MCF 10A (cell line): ENCODE data around the gene OR5B17. TPM values are rescaled to one million over a fixed set of nuclear protein-coding genes. Genes with fewer than 3 reads are reported as not detected.

Experiments used
- BruUV-seq: library from RNA; stranded (reverse); fragments of 400-500 nt; replicated peaks from 2 replicates; lab custom pipeline; 2021; lab: Mats Ljungman, UMichigan
- CTCF ChIA-PET: fragments of 300-600 bp; sonication (Branson Sonifier 250); formaldehyde crosslinking; extraction: SDS; loops from one replicate; lab custom pipeline; 2021; ENCODE audit warnings: antibody characterized with exemption, inconsistent platforms; lab: Yijun Ruan, JAX
- POLR2A ChIA-PET: fragments of 300-600, 350-650 bp; sonication (Branson Sonifier 250); formaldehyde crosslinking; extraction: SDS; loops from one replicate; lab custom pipeline; 2020; ENCODE audit warnings: antibody characterized with exemption, inconsistent platforms; lab: Yijun Ruan, JAX
- DNase-seq: peaks from one replicate; pipeline ENCODE4 v3.0.0-alpha.2; 2018; ENCODE audit not compliant: unreplicated experiment
- H3K27ac Mint-ChIP-seq: one replicate; pipeline ENCODE4 v1.8.0; 2022; ENCODE audit warnings: mild to moderate bottlenecking, low read depth, mixed read lengths; ENCODE audit not compliant: unreplicated experiment
- H3K27me3 Mint-ChIP-seq: one replicate; pipeline ENCODE4 v1.8.0; 2022; ENCODE audit warnings: mixed read lengths; ENCODE audit not compliant: insufficient read depth, unreplicated experiment
- H3K36me3 Mint-ChIP-seq: one replicate; pipeline ENCODE4 v1.8.0; 2022; ENCODE audit warnings: mild to moderate bottlenecking, moderate library complexity, mixed read lengths; ENCODE audit not compliant: insufficient read depth, unreplicated experiment
- H3K4me1 Mint-ChIP-seq: one replicate; pipeline ENCODE4 v1.8.0; 2022; ENCODE audit warnings: mixed read lengths; ENCODE audit not compliant: insufficient read depth, unreplicated experiment
- H3K4me3 Mint-ChIP-seq: one replicate; pipeline ENCODE4 v1.8.0; 2022; ENCODE audit warnings: mild to moderate bottlenecking, moderate library complexity, mixed read lengths; ENCODE audit not compliant: unreplicated experiment
- H3K9me3 Mint-ChIP-seq: one replicate; pipeline ENCODE4 v1.8.0; 2022; ENCODE audit warnings: mixed read lengths; ENCODE audit not compliant: unreplicated experiment
- CTCF ChIP-seq: fragments of 200-600 bp; IDR thresholded peaks from one replicate; pipeline ENCODE4 v1.8.0; 2022; ENCODE audit warnings: antibody characterized with exemption, mild to moderate bottlenecking; ENCODE audit not compliant: unreplicated experiment
- intact Hi-C: fragments of 100-400 bp; cut with micrococcal nuclease; formaldehyde crosslinking; loops from 2 replicates; pipeline ENCODE4 v1.14.1; 2022
- total RNA-seq: library from RNA; stranded (reverse); gene quantifications from 2 replicates; pipeline ENCODE4 v1.2.3, GENCODE V29; 2022

Gene OR5B17
- total RNA-seq, 1 experiment from 2014 or later: not detected

- no peak for DNase-seq
- no peak overlapping the region for H3K27ac Mint-ChIP-seq
- ChIA-PET POLR2A (interaction anchor here (0.7 kb wide), 1 partner anchor 430 kb away, joined by 4 read pairs; no protein-coding TSS in a partner anchor), CTCF (no interaction called here)
- H3K9me3 Mint-ChIP-seq: no peaks in the 10 kb centered on the region
- TF ChIP-seq CTCF: no peak
- intact Hi-C loops: no loop called here
- no TSS peak for BruUV-seq
- no peaks in the 10 kb centered on the region for H3K36me3 Mint-ChIP-seq
- no peaks in the 10 kb centered on the region for H3K27me3 Mint-ChIP-seq
- H3K4me1 Mint-ChIP-seq: no peaks in the 10 kb centered on the region
- no peak overlapping the region for H3K4me3 Mint-ChIP-seq
Observed at GRCh38 chr11:58354727-58355126, 4.1 kb downstream of the OR5B17 start.

GRCh38 chr11:58345204-58345603 is 13.7 kb downstream of the OR5B17 start:
- CTCF ChIA-PET: no interaction called here
- intact Hi-C loops: no loop called here
- POLR2A ChIA-PET: no interaction called here
- TF ChIP-seq CTCF: no peak
- H3K36me3 Mint-ChIP-seq: peaks cover 5% of the 10 kb centered on the region
- H3K4me3 Mint-ChIP-seq: no peak overlapping the region
- BruUV-seq: no TSS peak
- H3K27ac Mint-ChIP-seq: no peak overlapping the region
- DNase-seq: no peak
- H3K4me1 Mint-ChIP-seq: no peaks in the 10 kb centered on the region
- no peaks in the 10 kb centered on the region for H3K27me3 Mint-ChIP-seq
- peaks cover 7% of the 10 kb centered on the region for H3K9me3 Mint-ChIP-seq

DNA sequence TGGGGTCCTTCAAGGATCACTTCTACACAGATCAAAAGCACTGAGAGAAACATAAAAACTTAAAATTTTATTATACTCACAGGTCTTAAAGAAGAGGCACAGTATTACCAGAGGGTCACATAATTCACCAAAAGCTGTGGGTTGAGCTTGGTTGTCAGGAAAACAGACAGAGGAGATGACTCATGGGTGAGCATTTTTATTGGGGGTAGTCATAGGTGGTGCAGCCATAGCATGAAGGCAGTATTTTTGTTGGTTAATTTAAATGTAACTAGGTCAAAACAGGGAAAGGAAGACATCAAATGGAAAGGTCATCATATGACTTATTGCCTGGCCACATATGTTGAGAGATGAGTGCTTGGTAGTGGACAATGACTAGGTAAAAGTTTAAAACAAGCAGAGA is 24.2 kb downstream of the OR5B17 start:
- CTCF ChIA-PET: interaction anchor here (0.6 kb wide), 1 partner anchor 1334 kb away, joined by 3 read pairs; the partner anchor contains the start of gene PATL1
- intact Hi-C loops: no loop called here
- Mint-ChIP-seq H3K36me3 (no peaks in the 10 kb centered on the region), H3K27ac (peak overlapping the region; percentile 55), H3K9me3 (peaks cover 23% of the 10 kb centered on the region), H3K4me3 (no peak overlapping the region), H3K4me1 (peaks cover 14% of the 10 kb centered on the region), H3K27me3 (no peaks in the 10 kb centered on the region)
- POLR2A ChIA-PET: interaction anchor here (0.6 kb wide), 1 partner anchor 347 kb away, joined by 3 read pairs; no protein-coding TSS in a partner anchor
- TF ChIP-seq CTCF: no peak
- peak; percentile 79 for DNase-seq
- no TSS peak for BruUV-seq

DNA sequence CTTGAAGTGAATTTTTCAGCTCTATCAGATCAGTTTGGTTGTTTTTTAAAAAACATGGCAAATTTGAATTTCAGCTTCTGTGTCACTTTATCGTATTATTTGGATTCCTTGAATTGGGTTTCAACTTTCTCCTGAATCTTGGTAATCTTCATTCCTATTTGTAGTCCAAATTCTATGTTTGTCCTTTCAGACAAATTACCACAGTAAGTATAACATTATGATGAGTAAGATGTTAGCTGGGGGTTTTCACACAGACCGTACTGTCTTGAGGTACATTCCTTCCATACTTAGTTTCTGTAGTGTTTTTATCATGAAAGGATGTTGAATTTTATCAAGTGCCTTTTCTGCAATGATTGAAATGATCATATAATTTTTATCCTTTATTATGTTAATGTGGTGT is 28.0 kb downstream of the OR5B17 start:
- H3K9me3 Mint-ChIP-seq: peaks cover 55% of the 10 kb centered on the region
- H3K4me1 Mint-ChIP-seq: peaks cover 14% of the 10 kb centered on the region
- H3K27ac Mint-ChIP-seq: no peak overlapping the region
- TF ChIP-seq CTCF: no peak
- no peaks in the 10 kb centered on the region for H3K36me3 Mint-ChIP-seq
- no peaks in the 10 kb centered on the region for H3K27me3 Mint-ChIP-seq
- no peak overlapping the region for H3K4me3 Mint-ChIP-seq
- ChIA-PET CTCF (no interaction called here), POLR2A (interaction anchor here (0.7 kb wide), 1 partner anchor 77 kb away, joined by 3 read pairs; no protein-coding TSS in a partner anchor)
- intact Hi-C loops: no loop called here
- DNase-seq: no peak
- no TSS peak for BruUV-seq
